T-helper 2 cell treated with Interferon-gamma antibody and Interleukin-4, amounts not matched to agents 5 μg/mL and 100 μg/mL, for 36 hours (primary cell): ENCODE results near the gene CASTOR1.
A peak's percentile ranks its signal among the peaks of the same experiment; 100 is the strongest.

Source experiments
- DNase-seq: peaks from one replicate; pipeline ENCODE4 v3.0.0; 2021; ENCODE audit warnings: low spot score
- H3K27ac Mint-ChIP-seq: one replicate; pipeline ENCODE4 v1.8.0; 2021; ENCODE audit warnings: mild to moderate bottlenecking, mixed read lengths
- H3K27me3 Mint-ChIP-seq: one replicate; pipeline ENCODE4 v1.8.0; 2021; ENCODE audit warnings: low read depth, mixed read lengths
- H3K36me3 Mint-ChIP-seq: one replicate; pipeline ENCODE4 v1.8.0; 2021; ENCODE audit warnings: low read depth, mixed read lengths
- H3K4me1 Mint-ChIP-seq: one replicate; pipeline ENCODE4 v1.8.0; 2021; ENCODE audit warnings: low read depth, mixed read lengths
- H3K4me3 Mint-ChIP-seq: one replicate; pipeline ENCODE4 v1.8.0; 2022; ENCODE audit warnings: mild to moderate bottlenecking, moderate library complexity, mixed read lengths
- H3K9me3 Mint-ChIP-seq: one replicate; pipeline ENCODE4 v1.8.0; 2021; ENCODE audit warnings: mixed read lengths

CASTOR1 gene

DNA sequence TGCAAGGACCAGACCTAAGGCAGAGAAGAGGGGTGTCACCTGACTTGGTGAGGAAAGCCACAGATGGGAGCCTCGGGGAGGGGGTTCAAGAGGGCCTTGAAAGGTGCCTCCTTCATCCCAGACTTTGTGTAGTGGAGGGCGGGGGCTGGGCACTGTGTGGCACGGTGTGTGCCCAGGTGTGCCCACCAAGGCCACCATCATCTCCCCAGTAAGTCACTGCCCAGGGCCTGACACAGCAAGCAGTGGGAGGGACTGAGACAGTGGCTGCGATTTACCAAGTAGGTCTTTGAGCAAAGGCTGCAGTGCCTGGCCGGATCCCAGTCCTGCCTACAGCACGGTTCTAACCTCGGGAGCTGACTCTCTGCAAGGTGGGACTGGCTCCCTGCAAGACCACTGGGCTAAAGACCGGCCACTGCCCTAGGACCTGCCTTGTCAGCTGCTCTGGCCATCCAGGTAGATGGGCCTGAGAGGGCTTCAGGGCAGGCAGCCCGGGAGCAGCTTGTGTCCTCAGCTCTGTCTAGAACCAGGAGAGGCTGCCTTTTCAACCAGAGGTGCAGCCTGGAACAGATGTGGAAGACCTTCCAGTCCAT, 24.1 kb downstream of the CASTOR1 start:
- Mint-ChIP-seq H3K27me3 (no peaks in the 10 kb centered on the region), H3K4me1 (peaks cover 52% of the 10 kb centered on the region), H3K4me3 (peak overlapping the region; percentile 97), H3K9me3 (no peaks in the 10 kb centered on the region), H3K27ac (peak overlapping the region; percentile 99), H3K36me3 (peaks cover 79% of the 10 kb centered on the region)
- no peak for DNase-seq

- peaks cover 67% of the 10 kb centered on the region for H3K36me3 Mint-ChIP-seq
- H3K4me1 Mint-ChIP-seq = peaks cover 48% of the 10 kb centered on the region
- DNase-seq = no peak
- H3K27ac Mint-ChIP-seq = peak overlapping the region; percentile 99
- H3K27me3 Mint-ChIP-seq = no peaks in the 10 kb centered on the region
- H3K9me3 Mint-ChIP-seq = no peaks in the 10 kb centered on the region
- peak overlapping the region; percentile 97 for H3K4me3 Mint-ChIP-seq
Measured at GRCh38 chr22:30263883-30264282, 25.4 kb downstream of the CASTOR1 start.

GRCh38 chr22:30262917-30263741, 26.2 kb downstream of the CASTOR1 start:
- H3K9me3 Mint-ChIP-seq = no peaks in the 10 kb centered on the region
- peak overlapping the region; percentile 87 for H3K27ac Mint-ChIP-seq
- H3K4me3 Mint-ChIP-seq = peak overlapping the region; percentile 97
- peaks cover 60% of the 10 kb centered on the region for H3K36me3 Mint-ChIP-seq
- no peaks in the 10 kb centered on the region for H3K27me3 Mint-ChIP-seq
- peak; percentile 71 for DNase-seq
- H3K4me1 Mint-ChIP-seq = peaks cover 45% of the 10 kb centered on the region

GRCh38 chr22:30262112-30262511, 27.2 kb downstream of the CASTOR1 start:
- Mint-ChIP-seq H3K4me1 (peaks cover 44% of the 10 kb centered on the region), H3K36me3 (peaks cover 54% of the 10 kb centered on the region), H3K27me3 (no peaks in the 10 kb centered on the region), H3K9me3 (no peaks in the 10 kb centered on the region), H3K27ac (peak overlapping the region; percentile 83), H3K4me3 (peak overlapping the region; percentile 97)
- no peak for DNase-seq

DNA sequence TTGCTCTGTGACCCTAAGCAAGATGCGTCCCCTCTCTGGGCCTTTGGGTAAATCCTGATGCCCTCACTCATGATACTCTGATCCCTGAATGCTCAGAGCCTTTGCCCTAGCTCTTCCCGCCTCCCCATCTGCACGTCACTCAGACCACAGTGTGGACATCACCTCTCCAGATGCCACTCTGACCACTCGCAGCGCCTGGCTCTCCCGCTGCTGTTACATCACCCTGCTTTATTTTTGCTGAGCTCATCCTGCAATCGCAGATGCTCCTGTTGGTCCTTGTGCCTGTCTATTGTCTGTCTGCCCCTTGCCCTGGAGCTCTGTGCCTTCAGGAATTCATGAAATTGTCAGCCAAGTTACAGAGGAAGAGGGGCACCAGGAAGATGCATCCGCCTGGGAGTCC, 28.2 kb downstream of the CASTOR1 start:
- Mint-ChIP-seq H3K27me3 (no peaks in the 10 kb centered on the region), H3K9me3 (no peaks in the 10 kb centered on the region), H3K27ac (peak overlapping the region; percentile 83), H3K4me1 (peaks cover 42% of the 10 kb centered on the region), H3K36me3 (peaks cover 47% of the 10 kb centered on the region), H3K4me3 (peak overlapping the region; percentile 97)
- no peak for DNase-seq

GRCh38 chr22:30260682-30261081, 28.6 kb downstream of the CASTOR1 start:
- no peak for DNase-seq
- Mint-ChIP-seq H3K27me3 (no peaks in the 10 kb centered on the region), H3K4me3 (no peak overlapping the region), H3K27ac (peak overlapping the region; percentile 42), H3K9me3 (no peaks in the 10 kb centered on the region), H3K4me1 (peaks cover 44% of the 10 kb centered on the region), H3K36me3 (peaks cover 42% of the 10 kb centered on the region)

DNA sequence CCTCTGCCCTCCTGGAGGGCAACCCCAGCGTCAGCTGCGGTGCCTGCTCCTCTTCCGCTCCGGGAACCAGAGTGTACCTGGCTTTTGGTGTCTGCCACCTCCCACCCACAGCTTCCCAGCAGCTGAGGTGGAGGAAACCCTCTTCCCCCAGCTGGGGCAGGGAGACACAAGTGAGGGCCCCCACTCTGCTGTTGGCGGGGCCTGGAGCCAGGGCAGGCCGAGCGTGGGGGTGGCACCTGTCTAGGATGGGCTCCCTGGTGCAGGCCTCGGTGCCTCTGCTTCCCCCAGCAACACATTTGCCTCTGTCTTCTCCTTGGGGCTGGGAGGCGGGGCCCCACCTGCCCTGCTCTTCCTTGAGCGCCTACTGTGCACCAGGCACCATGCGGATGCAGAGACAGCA, 29.0 kb downstream of the CASTOR1 start:
- no peak overlapping the region for H3K4me3 Mint-ChIP-seq
- H3K9me3 Mint-ChIP-seq = no peaks in the 10 kb centered on the region
- peak overlapping the region; percentile 42 for H3K27ac Mint-ChIP-seq
- H3K27me3 Mint-ChIP-seq = no peaks in the 10 kb centered on the region
- peaks cover 38% of the 10 kb centered on the region for H3K36me3 Mint-ChIP-seq
- DNase-seq = no peak
- H3K4me1 Mint-ChIP-seq = peaks cover 46% of the 10 kb centered on the region

GRCh38 chr22:30254314-30254713, 35.0 kb downstream of the CASTOR1 start:
- DNase-seq = no peak
- no peaks in the 10 kb centered on the region for H3K36me3 Mint-ChIP-seq
- H3K27ac Mint-ChIP-seq = peak overlapping the region; percentile 53
- peak overlapping the region; percentile 8 for H3K4me3 Mint-ChIP-seq
- no peaks in the 10 kb centered on the region for H3K27me3 Mint-ChIP-seq
- no peaks in the 10 kb centered on the region for H3K9me3 Mint-ChIP-seq
- peaks cover 54% of the 10 kb centered on the region for H3K4me1 Mint-ChIP-seq

DNA sequence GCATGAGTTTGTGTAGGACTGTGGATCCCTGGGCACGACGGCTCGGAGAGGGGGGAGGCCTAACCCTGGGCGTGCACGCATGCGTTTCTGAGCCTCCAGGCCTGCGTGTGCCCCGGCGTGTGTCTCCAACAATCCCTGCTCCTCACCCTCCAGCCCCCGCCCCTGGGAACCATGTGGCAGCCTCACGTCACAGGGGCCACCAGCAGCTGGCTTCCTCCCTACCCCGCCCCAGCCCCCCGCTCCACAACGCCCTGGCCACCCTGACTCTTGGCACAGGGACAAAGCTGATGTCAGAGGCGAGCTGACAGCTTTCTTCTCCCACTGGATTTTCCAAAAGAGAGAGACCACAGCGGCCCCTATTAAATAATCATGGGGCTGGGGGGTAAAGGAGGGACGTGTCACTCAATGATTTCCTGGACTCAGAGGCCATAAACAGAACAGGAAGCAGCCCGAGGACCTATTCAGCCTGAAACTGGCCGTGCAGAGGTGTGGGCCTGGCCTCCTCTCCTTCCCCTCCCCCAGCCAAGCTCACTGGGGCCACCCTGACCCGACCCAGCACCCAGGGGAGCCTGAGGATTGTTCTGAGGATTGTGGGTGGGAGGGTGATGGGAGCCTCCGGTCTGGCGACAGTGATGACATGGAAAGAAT, 36.0 kb downstream of the CASTOR1 start:
- peaks cover 55% of the 10 kb centered on the region for H3K4me1 Mint-ChIP-seq
- no peak for DNase-seq
- no peaks in the 10 kb centered on the region for H3K9me3 Mint-ChIP-seq
- no peaks in the 10 kb centered on the region for H3K27me3 Mint-ChIP-seq
- peak overlapping the region; percentile 78 for H3K27ac Mint-ChIP-seq
- peak overlapping the region; percentile 22 for H3K4me3 Mint-ChIP-seq
- H3K36me3 Mint-ChIP-seq = no peaks in the 10 kb centered on the region

- Mint-ChIP-seq H3K9me3 (no peaks in the 10 kb centered on the region), H3K36me3 (no peaks in the 10 kb centered on the region), H3K27me3 (no peaks in the 10 kb centered on the region), H3K27ac (peak overlapping the region; percentile 78), H3K4me3 (peak overlapping the region; percentile 22), H3K4me1 (peaks cover 57% of the 10 kb centered on the region)
- no peak for DNase-seq
Measured at GRCh38 chr22:30252411-30253204, 36.7 kb downstream of the CASTOR1 start.

DNA sequence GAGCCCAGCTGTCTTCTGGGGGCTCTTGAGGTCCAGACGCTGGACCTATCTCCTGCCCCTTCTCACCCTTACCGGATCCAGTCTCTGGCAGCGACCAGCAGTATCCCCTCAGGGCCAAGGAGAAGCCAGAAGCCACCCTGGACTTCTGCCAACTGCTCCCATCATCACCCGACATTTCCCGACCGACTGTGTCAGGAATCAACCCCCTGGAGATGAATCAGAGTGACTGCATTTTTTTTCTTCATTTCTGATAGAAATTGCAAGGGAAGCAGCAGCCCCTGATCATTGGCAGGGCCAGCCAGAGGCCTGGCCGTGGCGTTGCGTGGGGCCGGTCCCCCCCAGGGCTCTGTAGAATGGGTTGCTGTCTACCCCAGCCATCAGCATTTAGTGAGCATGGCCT, 37.6 kb downstream of the CASTOR1 start:
- Mint-ChIP-seq H3K4me3 (no peak overlapping the region), H3K4me1 (peaks cover 65% of the 10 kb centered on the region), H3K36me3 (no peaks in the 10 kb centered on the region), H3K27ac (peak overlapping the region; percentile 52), H3K9me3 (no peaks in the 10 kb centered on the region), H3K27me3 (no peaks in the 10 kb centered on the region)
- DNase-seq = no peak

DNA sequence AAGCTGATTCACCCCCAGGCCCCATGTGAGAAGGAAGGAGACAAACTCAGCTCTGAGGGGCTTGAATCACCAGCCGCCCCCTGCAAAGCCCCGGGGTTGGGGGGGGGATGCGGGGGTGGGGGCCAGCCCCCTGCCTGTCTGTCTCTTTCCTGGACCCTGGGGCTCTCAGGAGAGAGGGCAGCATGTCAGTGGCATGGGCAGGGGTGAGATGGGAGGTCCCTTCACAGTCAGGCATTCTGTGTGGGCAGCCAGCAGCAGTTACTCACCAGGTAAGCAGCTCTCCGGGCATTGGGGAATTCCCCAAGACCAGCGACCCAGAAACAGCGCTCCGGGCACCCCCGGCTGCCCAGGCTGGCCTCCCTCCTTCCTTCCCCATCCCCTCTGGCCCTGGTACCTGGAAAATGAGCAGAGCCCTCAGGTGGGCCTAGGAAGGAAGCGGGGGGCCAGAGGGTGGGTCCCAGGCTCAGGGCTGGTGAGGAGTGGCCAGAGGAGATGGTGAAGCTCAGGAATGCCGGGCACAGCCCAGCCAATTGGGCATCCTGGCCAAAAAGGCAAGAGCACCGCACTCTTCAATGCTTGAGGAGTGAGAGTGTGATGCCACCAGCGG, 38.5 kb downstream of the CASTOR1 start:
- no peaks in the 10 kb centered on the region for H3K27me3 Mint-ChIP-seq
- H3K36me3 Mint-ChIP-seq = peaks cover 4% of the 10 kb centered on the region
- H3K27ac Mint-ChIP-seq = no peak overlapping the region
- H3K4me1 Mint-ChIP-seq = peaks cover 62% of the 10 kb centered on the region
- DNase-seq = peak; percentile 71
- no peak overlapping the region for H3K4me3 Mint-ChIP-seq
- H3K9me3 Mint-ChIP-seq = no peaks in the 10 kb centered on the region

DNA sequence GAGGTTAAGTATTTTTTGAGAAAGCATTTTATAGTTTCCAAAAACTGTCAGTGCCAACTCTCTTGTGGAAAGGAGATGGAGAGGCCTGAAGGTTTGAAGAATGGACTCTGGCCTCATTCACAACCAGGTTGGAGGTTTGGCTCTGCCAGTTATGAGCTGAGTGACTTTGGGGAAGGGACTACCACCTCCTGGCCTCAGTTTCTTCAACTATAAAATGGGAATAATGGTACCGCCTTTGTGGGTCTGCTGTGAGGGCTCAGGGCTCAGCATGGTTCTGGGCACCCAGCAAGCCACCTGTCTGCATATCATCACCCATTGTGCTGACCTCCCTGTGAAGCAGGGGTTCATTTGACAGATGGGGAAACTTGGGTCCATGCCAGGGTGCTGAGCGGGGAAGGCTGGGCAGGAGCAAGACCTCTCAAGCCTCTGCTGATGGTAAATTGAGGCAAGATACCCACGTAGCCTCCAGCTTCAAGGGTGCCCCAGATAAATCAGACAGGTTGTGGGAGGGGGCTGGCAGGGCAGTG, 39.2 kb downstream of the CASTOR1 start:
- Mint-ChIP-seq H3K4me1 (peaks cover 60% of the 10 kb centered on the region), H3K27me3 (no peaks in the 10 kb centered on the region), H3K9me3 (no peaks in the 10 kb centered on the region), H3K4me3 (peak overlapping the region; percentile 24), H3K36me3 (peaks cover 10% of the 10 kb centered on the region), H3K27ac (peak overlapping the region; percentile 75)
- no peak for DNase-seq
